Measurements from ENCODE around the gene FZR1. TPM values are rescaled to one million over a fixed set of nuclear protein-coding genes. Genes with fewer than 3 reads are reported as not detected.

Gene FZR1
- total and polyA plus RNA-seq, 2 of the 13 experiments (the other 11 are each of a cell fraction or from before 2014, with no cell fraction given) = 29.0 to 30.8 TPM

DNA sequence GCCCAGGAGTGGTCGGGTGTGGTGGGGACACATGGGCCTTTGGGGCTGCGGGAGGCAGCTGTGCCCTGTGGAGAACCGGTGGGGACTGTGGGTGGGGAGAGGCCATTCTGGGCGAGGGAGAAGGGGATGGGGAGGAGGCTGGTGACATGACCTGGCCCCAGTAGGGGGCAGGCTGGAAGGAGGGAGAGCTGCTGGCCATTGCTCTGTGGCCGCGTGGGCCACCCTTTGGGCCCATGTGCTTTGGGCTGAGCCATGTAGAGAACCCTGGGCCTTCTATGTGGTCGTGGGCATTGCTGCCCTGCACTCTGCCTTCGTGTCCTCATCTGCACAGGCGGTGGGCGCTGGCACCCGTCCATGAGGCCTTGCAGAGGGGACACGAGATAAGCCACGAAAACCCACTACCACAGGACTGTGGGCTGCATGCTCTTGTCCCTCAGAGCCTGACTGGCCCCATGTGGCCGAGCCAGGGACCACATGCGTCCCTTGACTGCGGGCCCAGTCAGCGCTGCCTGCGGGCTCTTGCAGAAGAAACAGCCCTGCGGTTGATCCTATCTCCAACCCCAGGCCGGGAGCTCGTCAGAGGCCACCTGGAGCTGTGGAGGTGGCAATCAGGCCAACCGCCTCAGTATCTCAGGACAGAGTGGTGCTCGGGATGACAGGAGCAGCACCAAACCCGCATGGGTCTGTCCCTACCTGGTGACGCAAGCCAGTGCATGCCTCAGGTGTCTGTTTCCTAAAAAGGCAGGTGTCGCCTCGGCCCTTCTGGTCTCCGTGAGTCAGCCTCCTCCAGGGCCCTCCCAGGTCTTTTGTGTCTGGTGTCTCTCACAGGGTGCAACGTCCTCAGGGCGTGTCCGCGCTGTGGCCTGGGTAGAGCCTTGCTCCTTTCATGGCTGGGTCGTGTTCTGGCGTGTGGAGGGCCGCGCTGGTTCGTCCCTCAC lies 14.3 kb downstream of the FZR1 start:
- H3K27ac ChIP-seq (ENCODE audit: extremely low read length, insufficient read depth, low read length) = no peak overlapping the region
- ATAC-seq = peak; percentile 19; the same call in 1 of the 3 replicates
- H3K36me3 ChIP-seq (replicated peaks in 1 of 2; ENCODE audit: control insufficient read depth in 1 of 2, insufficient read depth in 2 of 2, low read length in 2 of 2) = peaks cover 17 to 42% of the 10 kb centered on the region in 2 experiments; a peak in 4 of 5 replicates
- peaks cover 27% of the 10 kb centered on the region; the same call in 1 of the 2 replicates for H4K20me1 ChIP-seq (ENCODE audit: insufficient read depth, low read length)
- peaks cover 15% of the 10 kb centered on the region for H3K4me1 ChIP-seq (ENCODE audit: insufficient read depth, low read length)
- H3K4me2 ChIP-seq (ENCODE audit: low read depth, low read length) = no peak overlapping the region
- H3K4me3 ChIP-seq (replicated peaks in 1 of 3; ENCODE audit: insufficient read depth in 1 of 3, low read depth in 2 of 3, low read length in 3 of 3) = no peak overlapping the region
- WGBS (ENCODE audit: low lambda C conversion rate) = 92% methylated on average over 9 of the region's 37 CpGs
- in situ Hi-C loops (cut with HindIII; ENCODE audit: extremely low pct_ligation_motif_present, low pct_unique_long_range_greater_than_20kb) = no loop called here
- no peaks in the 10 kb centered on the region for H3K27me3 ChIP-seq (ENCODE audit: control insufficient read depth in 1 of 2, insufficient read depth in 2 of 2, low read length in 2 of 2)
- intact Hi-C loops (cut with micrococcal nuclease; ENCODE audit: unreplicated experiment) = no loop called here
- CTCF ChIA-PET (ENCODE audit: low intra/inter-chr PET ratio, low total read pairs) = no interaction called here
- FAIRE-seq = no peak
- DNase-seq (ENCODE audit: low spot score) = no peak
- H2AFZ ChIP-seq (ENCODE audit: low read length) = no peak overlapping the region
- BruUV-seq (replicated peaks) = no TSS peak
- TF ChIP-seq, protein P1, sequence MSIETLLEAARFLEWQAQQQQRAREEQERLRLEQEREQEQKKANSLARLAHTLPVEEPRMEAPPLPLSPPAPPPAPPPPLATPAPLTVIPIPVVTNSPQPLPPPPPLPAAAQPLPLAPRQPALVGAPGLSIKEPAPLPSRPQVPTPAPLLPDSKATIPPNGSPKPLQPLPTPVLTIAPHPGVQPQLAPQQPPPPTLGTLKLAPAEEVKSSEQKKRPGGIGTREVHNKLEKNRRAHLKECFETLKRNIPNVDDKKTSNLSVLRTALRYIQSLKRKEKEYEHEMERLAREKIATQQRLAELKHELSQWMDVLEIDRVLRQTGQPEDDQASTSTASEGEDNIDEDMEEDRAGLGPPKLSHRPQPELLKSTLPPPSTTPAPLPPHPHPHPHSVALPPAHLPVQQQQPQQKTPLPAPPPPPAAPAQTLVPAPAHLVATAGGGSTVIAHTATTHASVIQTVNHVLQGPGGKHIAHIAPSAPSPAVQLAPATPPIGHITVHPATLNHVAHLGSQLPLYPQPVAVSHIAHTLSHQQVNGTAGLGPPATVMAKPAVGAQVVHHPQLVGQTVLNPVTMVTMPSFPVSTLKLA (IDR thresholded peaks at IDR 0.05) = peak; percentile 59
- TF ChIP-seq, protein P2, sequence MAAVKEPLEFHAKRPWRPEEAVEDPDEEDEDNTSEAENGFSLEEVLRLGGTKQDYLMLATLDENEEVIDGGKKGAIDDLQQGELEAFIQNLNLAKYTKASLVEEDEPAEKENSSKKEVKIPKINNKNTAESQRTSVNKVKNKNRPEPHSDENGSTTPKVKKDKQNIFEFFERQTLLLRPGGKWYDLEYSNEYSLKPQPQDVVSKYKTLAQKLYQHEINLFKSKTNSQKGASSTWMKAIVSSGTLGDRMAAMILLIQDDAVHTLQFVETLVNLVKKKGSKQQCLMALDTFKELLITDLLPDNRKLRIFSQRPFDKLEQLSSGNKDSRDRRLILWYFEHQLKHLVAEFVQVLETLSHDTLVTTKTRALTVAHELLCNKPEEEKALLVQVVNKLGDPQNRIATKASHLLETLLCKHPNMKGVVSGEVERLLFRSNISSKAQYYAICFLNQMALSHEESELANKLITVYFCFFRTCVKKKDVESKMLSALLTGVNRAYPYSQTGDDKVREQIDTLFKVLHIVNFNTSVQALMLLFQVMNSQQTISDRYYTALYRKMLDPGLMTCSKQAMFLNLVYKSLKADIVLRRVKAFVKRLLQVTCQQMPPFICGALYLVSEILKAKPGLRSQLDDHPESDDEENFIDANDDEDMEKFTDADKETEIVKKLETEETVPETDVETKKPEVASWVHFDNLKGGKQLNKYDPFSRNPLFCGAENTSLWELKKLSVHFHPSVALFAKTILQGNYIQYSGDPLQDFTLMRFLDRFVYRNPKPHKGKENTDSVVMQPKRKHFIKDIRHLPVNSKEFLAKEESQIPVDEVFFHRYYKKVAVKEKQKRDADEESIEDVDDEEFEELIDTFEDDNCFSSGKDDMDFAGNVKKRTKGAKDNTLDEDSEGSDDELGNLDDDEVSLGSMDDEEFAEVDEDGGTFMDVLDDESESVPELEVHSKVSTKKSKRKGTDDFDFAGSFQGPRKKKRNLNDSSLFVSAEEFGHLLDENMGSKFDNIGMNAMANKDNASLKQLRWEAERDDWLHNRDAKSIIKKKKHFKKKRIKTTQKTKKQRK (IDR thresholded peaks at IDR 0.05; ENCODE audit: low read length) = no peak
- POLR2A ChIA-PET = no interaction called here
- no peaks in the 10 kb centered on the region for H3K9me3 ChIP-seq (ENCODE audit: low read length)
- no peak overlapping the region for H3K9ac ChIP-seq (ENCODE audit: insufficient read depth, low read depth, low read length)
- peaks cover 34% of the 10 kb centered on the region for H3K79me2 ChIP-seq (ENCODE audit: insufficient read depth, low read length)

Measured in HepG2 (cell line).